ENCODE results near the gene KIF5C. TPM values are rescaled to one million over a fixed set of nuclear protein-coding genes. Genes with fewer than 3 reads are reported as not detected.

Gene KIF5C
- total and polyA plus RNA-seq, 7 donors: 0.22 to 1.1 (median 0.59) TPM

DNA sequence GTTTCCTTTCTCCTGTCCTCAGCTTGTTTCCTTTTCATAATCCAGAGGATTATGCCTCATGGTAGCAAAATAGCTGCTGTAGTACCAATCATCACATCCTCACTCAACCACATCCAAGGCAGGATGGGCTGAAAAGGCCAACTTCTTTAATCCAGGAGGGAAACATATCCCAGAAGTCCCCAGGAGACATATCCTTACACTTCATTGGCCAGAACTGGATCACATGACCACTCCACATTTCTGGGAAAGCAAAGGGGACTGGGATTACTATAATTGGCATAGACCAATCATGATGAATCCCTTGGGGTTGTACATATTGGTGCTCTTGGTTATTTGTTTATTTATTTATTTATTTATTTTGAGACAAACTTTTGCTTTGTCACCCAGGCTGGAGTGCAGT lies 109.4 kb downstream of the KIF5C start:
- DNase-seq (no peak), ATAC-seq (no peak)
- Histone ChIP-seq H3K4me3 (no peak overlapping the region), H3K27ac (no peak overlapping the region), H3K36me3 (ENCODE audit: insufficient read depth in 1 of 2, low read depth in 1 of 2) (no peaks in the 10 kb centered on the region), H3K27me3 (ENCODE audit: insufficient read depth in 3 of 3, low read length in 2 of 3) (no peaks in the 10 kb centered on the region), H3K9me3 (no peaks in the 10 kb centered on the region), H3K4me1 (no peaks in the 10 kb centered on the region)
- TF ChIP-seq, protein P1, sequence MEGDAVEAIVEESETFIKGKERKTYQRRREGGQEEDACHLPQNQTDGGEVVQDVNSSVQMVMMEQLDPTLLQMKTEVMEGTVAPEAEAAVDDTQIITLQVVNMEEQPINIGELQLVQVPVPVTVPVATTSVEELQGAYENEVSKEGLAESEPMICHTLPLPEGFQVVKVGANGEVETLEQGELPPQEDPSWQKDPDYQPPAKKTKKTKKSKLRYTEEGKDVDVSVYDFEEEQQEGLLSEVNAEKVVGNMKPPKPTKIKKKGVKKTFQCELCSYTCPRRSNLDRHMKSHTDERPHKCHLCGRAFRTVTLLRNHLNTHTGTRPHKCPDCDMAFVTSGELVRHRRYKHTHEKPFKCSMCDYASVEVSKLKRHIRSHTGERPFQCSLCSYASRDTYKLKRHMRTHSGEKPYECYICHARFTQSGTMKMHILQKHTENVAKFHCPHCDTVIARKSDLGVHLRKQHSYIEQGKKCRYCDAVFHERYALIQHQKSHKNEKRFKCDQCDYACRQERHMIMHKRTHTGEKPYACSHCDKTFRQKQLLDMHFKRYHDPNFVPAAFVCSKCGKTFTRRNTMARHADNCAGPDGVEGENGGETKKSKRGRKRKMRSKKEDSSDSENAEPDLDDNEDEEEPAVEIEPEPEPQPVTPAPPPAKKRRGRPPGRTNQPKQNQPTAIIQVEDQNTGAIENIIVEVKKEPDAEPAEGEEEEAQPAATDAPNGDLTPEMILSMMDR (IDR thresholded peaks at IDR 0.05): no peak
- intact Hi-C loops (cut with DNase I): no loop called here

DNA sequence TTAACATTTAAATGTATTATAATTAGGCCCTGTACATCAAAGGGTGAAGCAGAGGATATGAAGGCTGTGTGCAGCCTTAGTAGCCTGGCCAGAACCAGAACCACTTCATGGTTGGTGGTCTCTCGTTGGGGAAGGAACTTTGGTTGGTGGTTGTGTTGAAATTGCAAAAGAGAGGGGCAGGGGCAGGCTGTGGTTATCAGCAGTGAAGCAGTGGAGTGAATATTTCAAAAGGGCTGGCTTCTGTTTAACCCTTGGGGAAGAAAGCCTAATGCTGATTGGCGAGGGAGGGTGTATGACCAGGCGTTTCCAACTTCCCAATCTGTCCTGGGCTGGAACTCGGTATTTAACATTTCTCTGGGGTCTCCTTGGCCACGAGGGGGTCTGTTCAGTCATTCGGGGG lies 112.3 kb downstream of the KIF5C start:
- H3K9me3 ChIP-seq: no peaks in the 10 kb centered on the region
- H3K27ac ChIP-seq: no peak overlapping the region
- TF ChIP-seq, protein P1 (IDR thresholded peaks at IDR 0.05): no peak
- intact Hi-C loops (cut with DNase I): loop anchor here in 1 of 2 donors (5.0 kb wide), 1 partner anchor 415 kb away; no protein-coding TSS in a partner anchor
- H3K4me1 ChIP-seq: no peaks in the 10 kb centered on the region
- 77 to 83% (median 82%) methylated on average over 6 of the region's 6 CpGs for WGBS, 3 donors
- no peaks in the 10 kb centered on the region for H3K36me3 ChIP-seq (ENCODE audit: insufficient read depth in 1 of 2, low read depth in 1 of 2)
- DNase-seq (no peak), ATAC-seq (no peak)
- H3K27me3 ChIP-seq (ENCODE audit: insufficient read depth in 3 of 3, low read length in 2 of 3): no peaks in the 10 kb centered on the region
- H3K4me3 ChIP-seq: no peak overlapping the region

DNA sequence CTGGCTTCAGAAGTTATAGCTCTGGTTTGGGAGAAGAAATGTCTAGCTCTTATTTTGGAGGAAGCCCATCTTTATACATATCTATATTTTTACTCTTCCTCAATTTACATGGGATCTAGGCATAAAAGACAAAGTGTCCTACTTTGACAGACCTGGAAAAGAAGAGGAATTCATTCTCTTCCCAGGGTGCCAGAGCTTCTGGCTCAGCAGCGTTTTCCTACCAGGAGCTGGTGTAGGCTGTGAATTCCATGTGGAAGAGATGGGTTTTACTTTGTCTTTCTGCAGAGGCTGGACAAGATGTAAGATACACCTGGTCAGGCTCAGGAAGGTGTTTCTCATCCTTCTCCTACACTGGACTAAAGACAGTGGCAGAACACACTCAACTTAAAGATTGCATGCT lies 113.3 kb downstream of the KIF5C start:
- TF ChIP-seq, protein P1 (IDR thresholded peaks at IDR 0.05): no peak
- DNase-seq (no peak), ATAC-seq (no peak)
- intact Hi-C loops (cut with DNase I): loop anchor here in 1 of 2 donors (5.0 kb wide), 1 partner anchor 416 kb away; no protein-coding TSS in a partner anchor
- H3K36me3 ChIP-seq (ENCODE audit: insufficient read depth in 1 of 2, low read depth in 1 of 2): no peaks in the 10 kb centered on the region
- 67 to 88% (median 79%) methylated on average over 1 of the region's 1 CpG for WGBS, 3 donors
- H3K9me3 ChIP-seq: no peaks in the 10 kb centered on the region
- no peaks in the 10 kb centered on the region for H3K27me3 ChIP-seq (ENCODE audit: insufficient read depth in 3 of 3, low read length in 2 of 3)
- H3K4me1 ChIP-seq: no peaks in the 10 kb centered on the region
- no peak overlapping the region for H3K4me3 ChIP-seq
- no peak overlapping the region for H3K27ac ChIP-seq

DNA sequence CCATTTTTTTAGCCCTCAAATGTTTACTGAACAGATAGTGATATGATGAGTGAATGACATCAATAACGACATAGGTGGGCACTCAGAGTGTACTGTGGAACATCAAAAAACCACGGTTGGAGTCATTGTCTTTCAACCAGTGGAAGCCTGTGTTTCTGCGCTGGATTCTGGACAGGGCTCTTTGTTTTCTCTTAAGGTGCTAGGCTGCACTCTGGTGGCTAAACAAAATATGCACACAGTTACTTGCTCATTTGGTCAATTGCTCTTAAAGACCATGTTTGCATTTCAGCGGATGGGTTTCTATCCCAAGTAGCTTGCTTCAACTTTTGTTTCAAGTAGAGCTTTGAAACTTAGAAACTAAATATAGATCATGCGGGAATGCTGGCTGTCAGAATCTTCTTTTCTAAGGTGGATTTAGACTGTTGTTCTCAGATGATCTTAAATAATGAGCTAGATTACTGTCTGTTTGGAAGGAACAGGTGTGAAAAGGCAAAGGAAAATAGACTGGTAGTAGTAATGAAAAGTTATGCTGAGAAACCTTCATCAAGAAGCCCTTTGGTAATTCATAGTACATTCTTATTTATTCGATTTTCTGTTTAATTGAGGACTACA lies 115.0 kb downstream of the KIF5C start:
- Histone ChIP-seq H3K4me1 (no peaks in the 10 kb centered on the region), H3K27ac (no peak overlapping the region), H3K9me3 (no peaks in the 10 kb centered on the region), H3K4me3 (no peak overlapping the region), H3K36me3 (ENCODE audit: insufficient read depth in 1 of 2, low read depth in 1 of 2) (no peaks in the 10 kb centered on the region), H3K27me3 (ENCODE audit: insufficient read depth in 3 of 3, low read length in 2 of 3) (no peaks in the 10 kb centered on the region)
- intact Hi-C loops (cut with DNase I): loop anchor here (5.0 to 10.0 kb wide), 6 partner anchors 348 to 1053 kb away; partner anchors contain the start of gene EPC2 (in 1 of the 2)
- ATAC-seq: peak; percentile 59 to 91 (median 78)
- no peak for DNase-seq
- TF ChIP-seq, protein P1 (IDR thresholded peaks at IDR 0.05): peak; percentile 69
- 31 to 41% (median 37%) methylated on average over 6 of the region's 6 CpGs for WGBS, 3 donors

DNA sequence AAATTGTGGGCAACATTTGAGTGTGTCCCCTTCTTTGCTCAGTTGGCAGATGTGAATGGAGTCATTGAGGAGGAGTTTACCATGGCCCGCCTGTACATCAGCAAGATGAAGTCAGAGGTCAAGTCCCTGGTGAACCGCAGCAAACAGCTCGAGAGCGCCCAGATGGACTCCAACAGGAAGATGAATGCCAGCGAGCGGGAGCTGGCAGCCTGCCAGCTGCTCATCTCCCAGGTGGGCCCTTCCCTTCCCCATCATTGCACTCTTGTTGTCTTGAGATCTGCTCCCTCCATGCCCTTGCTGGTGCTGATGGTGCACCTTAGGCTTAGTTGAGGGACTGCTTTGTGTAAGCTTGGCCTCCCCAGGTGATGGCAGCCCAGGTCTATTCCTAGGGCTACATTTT lies 115.9 kb downstream of the KIF5C start:
- no peak for DNase-seq

More for the DNA sequence above, 115.9 kb downstream of the KIF5C start:
- no peaks in the 10 kb centered on the region for H3K36me3 ChIP-seq (ENCODE audit: insufficient read depth in 1 of 2, low read depth in 1 of 2)
- H3K4me3 ChIP-seq: no peak overlapping the region
- intact Hi-C loops (cut with DNase I): loop anchor here (5.0 to 10.0 kb wide), 5 partner anchors 349 to 1054 kb away; partner anchors contain the start of gene EPC2 (in 1 of the 2)
- no peaks in the 10 kb centered on the region for H3K4me1 ChIP-seq
- TF ChIP-seq, protein P1 (IDR thresholded peaks at IDR 0.05): no peak
- WGBS, 3 donors: 67 to 71% (median 70%) methylated on average over 6 of the region's 6 CpGs
- H3K27ac ChIP-seq: no peak overlapping the region
- no peak for ATAC-seq
- no peaks in the 10 kb centered on the region for H3K27me3 ChIP-seq (ENCODE audit: insufficient read depth in 3 of 3, low read length in 2 of 3)
- no peaks in the 10 kb centered on the region for H3K9me3 ChIP-seq

Data from psoas muscle (tissue), 8 donors.